Measurements from ENCODE around the gene PLCD1.

DNA sequence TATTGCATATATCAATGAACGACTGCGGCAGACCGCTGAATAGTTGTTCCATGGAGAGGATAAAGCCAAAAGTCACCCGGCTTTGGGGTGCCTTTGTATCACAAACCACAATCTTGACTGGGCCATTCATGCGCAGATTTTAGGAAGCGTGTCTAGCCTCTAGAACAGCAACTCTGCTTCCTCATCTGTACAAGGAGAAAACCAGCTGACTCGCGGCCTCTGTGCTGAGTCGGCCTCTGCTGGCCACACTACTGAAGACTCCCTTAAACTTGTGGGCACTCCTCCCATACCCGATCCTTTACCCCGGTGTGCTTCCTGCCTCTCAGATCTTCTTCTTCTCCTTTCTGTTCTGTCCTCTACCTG is 10.4 kb upstream of the PLCD1 start:
- TF ChIP-seq, protein P1, sequence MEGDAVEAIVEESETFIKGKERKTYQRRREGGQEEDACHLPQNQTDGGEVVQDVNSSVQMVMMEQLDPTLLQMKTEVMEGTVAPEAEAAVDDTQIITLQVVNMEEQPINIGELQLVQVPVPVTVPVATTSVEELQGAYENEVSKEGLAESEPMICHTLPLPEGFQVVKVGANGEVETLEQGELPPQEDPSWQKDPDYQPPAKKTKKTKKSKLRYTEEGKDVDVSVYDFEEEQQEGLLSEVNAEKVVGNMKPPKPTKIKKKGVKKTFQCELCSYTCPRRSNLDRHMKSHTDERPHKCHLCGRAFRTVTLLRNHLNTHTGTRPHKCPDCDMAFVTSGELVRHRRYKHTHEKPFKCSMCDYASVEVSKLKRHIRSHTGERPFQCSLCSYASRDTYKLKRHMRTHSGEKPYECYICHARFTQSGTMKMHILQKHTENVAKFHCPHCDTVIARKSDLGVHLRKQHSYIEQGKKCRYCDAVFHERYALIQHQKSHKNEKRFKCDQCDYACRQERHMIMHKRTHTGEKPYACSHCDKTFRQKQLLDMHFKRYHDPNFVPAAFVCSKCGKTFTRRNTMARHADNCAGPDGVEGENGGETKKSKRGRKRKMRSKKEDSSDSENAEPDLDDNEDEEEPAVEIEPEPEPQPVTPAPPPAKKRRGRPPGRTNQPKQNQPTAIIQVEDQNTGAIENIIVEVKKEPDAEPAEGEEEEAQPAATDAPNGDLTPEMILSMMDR (conservative IDR thresholded peaks at IDR 0.05 in 1 of 2, IDR thresholded peaks at IDR 0.05 in 1 of 2; ENCODE audit: low read depth in 1 of 2, low read length in 2 of 2): peak in 1 of 2 donors; percentile 53
- TF ChIP-seq EZH2 (IDR thresholded peaks at IDR 0.05; ENCODE audit: low read length, missing control alignments): no peak
